IMR-90 (cell line): ENCODE data around the gene LRRTM4. TPM values are rescaled to one million over a fixed set of nuclear protein-coding genes. Genes with fewer than 3 reads are reported as not detected.

Source experiments
- ATAC-seq: fragments of 200-7000 bp; cut with Tn5 transposase; 2 replicates; pipeline ENCODE4 v1.9.1; 2020; ENCODE audit warnings: low read depth, mild to moderate bottlenecking, moderate library complexity
- BruUV-seq: library from RNA; stranded (reverse); fragments of 400-500 nt; replicated peaks from 2 replicates; lab custom pipeline; 2021; lab: Mats Ljungman, UMichigan
- CTCF ChIA-PET: fragments of 300-600 bp; formaldehyde crosslinking; extraction: SDS; loops from one replicate; lab custom pipeline; 2021; ENCODE audit warnings: antibody characterized with exemption; lab: Yijun Ruan, JAX
- POLR2A ChIA-PET: fragments of 300-600 bp; sonication (Branson Sonifier 250); formaldehyde crosslinking; loops from one replicate; lab custom pipeline; 2022; ENCODE audit warnings: antibody characterized with exemption; ENCODE audit not compliant: unreplicated experiment; lab: Charles Lee
- DNase-seq: peaks from one replicate; pipeline ENCODE4 v3.0.0; 2013
- H2AFZ ChIP-seq: replicated peaks from 2 replicates; pipeline ENCODE3; 2013; ENCODE audit warnings: low read length, mild to moderate bottlenecking; ENCODE audit not compliant: poor library complexity
- H2AK5ac ChIP-seq: 2 replicates; pipeline ENCODE4 v1.6.1; 2013; ENCODE audit warnings: low read depth, low read length, inconsistent platforms
- H2AK9ac ChIP-seq: replicated peaks from 2 replicates; pipeline ENCODE3; 2013; ENCODE audit warnings: mild to moderate bottlenecking, low read depth, low read length, moderate library complexity; ENCODE audit not compliant: poor library complexity
- H2BK120ac ChIP-seq: 2 replicates; pipeline ENCODE4 v1.6.1; 2013; ENCODE audit warnings: low read depth, low read length, inconsistent platforms
- H2BK15ac ChIP-seq: 3 replicates; pipeline ENCODE4 v1.6.1; 2013; ENCODE audit warnings: low read depth, low read length, inconsistent platforms
- H2BK20ac ChIP-seq: 2 replicates; pipeline ENCODE4 v1.6.1; 2013; ENCODE audit warnings: low read depth, mild to moderate bottlenecking, inconsistent platforms, low read length, moderate library complexity
- H2BK5ac ChIP-seq: 2 replicates; pipeline ENCODE4 v1.6.1; 2013; ENCODE audit warnings: mild to moderate bottlenecking, low read depth, low read length, inconsistent platforms; ENCODE audit not compliant: poor library complexity, severe bottlenecking
- H3K14ac ChIP-seq: replicated peaks from 2 replicates; pipeline ENCODE4 v1.6.1; 2013; ENCODE audit warnings: low read depth, low read length, inconsistent platforms
- H3K18ac ChIP-seq: 2 replicates; pipeline ENCODE4 v1.6.1; 2013; ENCODE audit warnings: low read depth, low read length, control low read depth
- H3K23ac ChIP-seq: 2 replicates; pipeline ENCODE4 v1.6.1; 2013; ENCODE audit warnings: low read depth, low read length, inconsistent platforms
- H3K27ac ChIP-seq: 2 replicates; pipeline ENCODE4 v1.5.1; 2013; ENCODE audit warnings: mild to moderate bottlenecking, control low read depth, low read length; ENCODE audit not compliant: insufficient read depth
- H3K27me3 ChIP-seq: 2 replicates; pipeline ENCODE4 v1.6.1; 2013; ENCODE audit warnings: low read length; ENCODE audit not compliant: control insufficient read depth, insufficient read depth
- H3K36me3 ChIP-seq: 2 replicates; pipeline ENCODE4 v1.6.1; 2013; ENCODE audit warnings: low read length, mixed read lengths; ENCODE audit not compliant: control insufficient read depth, insufficient read depth
- H3K4ac ChIP-seq: 2 replicates; pipeline ENCODE4 v1.6.1; 2013; ENCODE audit warnings: low read depth, low read length, inconsistent platforms
- H3K4me1 ChIP-seq: 2 replicates; pipeline ENCODE4 v1.6.1; 2013; ENCODE audit warnings: low read length, mixed read lengths; ENCODE audit not compliant: control insufficient read depth, insufficient read depth
- H3K4me2 ChIP-seq: 2 replicates; pipeline ENCODE4 v1.6.1; 2013; ENCODE audit warnings: low read depth, mild to moderate bottlenecking, control low read depth, low read length, moderate library complexity
- H3K4me3 ChIP-seq: 2 replicates; pipeline ENCODE4 v1.5.1; 2013; ENCODE audit warnings: low read depth, mild to moderate bottlenecking, control low read depth, low read length, moderate library complexity; ENCODE audit not compliant: insufficient read depth
- H3K56ac ChIP-seq: 2 replicates; pipeline ENCODE4 v1.6.1; 2013; ENCODE audit warnings: low read length, inconsistent platforms; ENCODE audit not compliant: insufficient read depth; ENCODE audit errors: extremely low read depth
- H3K79me1 ChIP-seq, 2 experiments: 2 replicates each; pipeline ENCODE4 v1.6.1; 2013; ENCODE audit warnings: low read length in 2 of 2, inconsistent platforms in 1 of 2, low read depth in 1 of 2
- H3K9ac ChIP-seq: 2 replicates; pipeline ENCODE4 v1.6.1; 2013; ENCODE audit warnings: low read depth, low read length, control low read depth
- H3K9me1 ChIP-seq: 2 replicates; pipeline ENCODE4 v1.6.1; 2013; ENCODE audit warnings: low read length, inconsistent platforms; ENCODE audit not compliant: insufficient read depth
- H3K9me3 ChIP-seq: 2 replicates; pipeline ENCODE4 v1.6.1; 2013; ENCODE audit warnings: low read length; ENCODE audit not compliant: control insufficient read depth, insufficient read depth
- H4K20me1 ChIP-seq: 2 replicates; pipeline ENCODE4 v1.6.1; 2013; ENCODE audit warnings: low read length, inconsistent platforms; ENCODE audit not compliant: insufficient read depth
- H4K5ac ChIP-seq: 2 replicates; pipeline ENCODE4 v1.6.1; 2013; ENCODE audit warnings: mild to moderate bottlenecking, low read depth, low read length, control low read depth
- H4K8ac ChIP-seq, 2 experiments: 2 replicates each; pipeline ENCODE4 v1.6.1; 2013; ENCODE audit warnings: low read depth in 2 of 2, low read length in 2 of 2, control low read depth in 1 of 2, inconsistent platforms in 1 of 2
- H4K91ac ChIP-seq: 2 replicates; pipeline ENCODE4 v1.6.1; 2013; ENCODE audit warnings: low read depth, low read length, inconsistent platforms; ENCODE audit not compliant: insufficient read depth
- CEBPB ChIP-seq: IDR thresholded peaks from 2 replicates; pipeline ENCODE4 v1.6.1; 2012; ENCODE audit warnings: low read depth, low read length, improper control_type of control experiment
- ELK1 ChIP-seq: fragments of 150-350 bp; IDR thresholded peaks from 2 replicates; pipeline ENCODE4 v1.6.1; 2016; ENCODE audit warnings: low read depth, mild to moderate bottlenecking, low read length, moderate library complexity, borderline replicate concordance
- RFX5 ChIP-seq: IDR thresholded peaks from 2 replicates; pipeline ENCODE4 v1.8.0; 2012; ENCODE audit warnings: low read depth, mild to moderate bottlenecking, low read length, moderate library complexity
- WGBS, 2 experiments: methylation state at CpG; one replicate each; pipeline versions ENCODE4 v1.1.5 to v1.1.7; 2013; ENCODE audit warnings: missing lambda C conversion rate in 2 of 2; ENCODE audit not compliant: insufficient read length in 1 of 2; ENCODE audit errors: extremely low coverage in 2 of 2; 5-methylcytosine and 5-hydroxymethylcytosine counted together
- dilution Hi-C: fragments of 300-500 bp; cut with HindIII; formaldehyde crosslinking; loops from one replicate; pipeline ENCODE4 v1.14.3; 2018; ENCODE audit warnings: low sequenced_read_pairs; ENCODE audit not compliant: unreplicated experiment
- in situ Hi-C: fragments of 300-500 bp; cut with MboI; formaldehyde crosslinking; loops from 3 replicates; pipeline ENCODE4 v1.14.3; 2019; ENCODE audit warnings: low sequenced_read_pairs, inconsistent platforms, mixed read lengths
- intact Hi-C: fragments of 100-400 bp; cut with micrococcal nuclease; formaldehyde crosslinking; loops from 2 replicates; pipeline ENCODE4 v1.10.0; 2022
- polyA plus RNA-seq, 3 experiments: library from polyadenylated mRNA; depleted of rRNA; stranded (reverse); fragments of >200 nt; gene quantifications; 2 replicates each; pipeline ENCODE4 v1.2.3, GENCODE V29; 2012; ENCODE audit warnings: low replicate concordance in 1 of 3
- total RNA-seq: library from RNA; depleted of rRNA; stranded (reverse); fragments of >200 nt; gene quantifications from 2 replicates; pipeline ENCODE4 v1.2.3, GENCODE V29; 2012

LRRTM4 gene
- total and polyA plus RNA-seq, 2 of the 4 experiments (the other 2 are of a cell fraction), result not detected

GRCh38 chr2:76867854-76868253 is 654.3 kb downstream of the LRRTM4 start:
- ChIA-PET POLR2A (no interaction called here), CTCF (interaction anchor here (0.5 kb wide), 1 partner anchor 15 kb away, joined by 4 read pairs; no protein-coding TSS in a partner anchor)
- dilution Hi-C loops (no loop called here), in situ Hi-C loops (no loop called here), intact Hi-C loops (no loop called here)
- Histone ChIP-seq H3K14ac (no peak overlapping the region), H3K9me3 (no peaks in the 10 kb centered on the region), H2BK15ac (no peak overlapping the region), H2AK5ac (no peak overlapping the region), H3K23ac (no peak overlapping the region), H3K27me3 (no peaks in the 10 kb centered on the region), H2AFZ (no peak overlapping the region), H4K5ac (no peak overlapping the region), H2BK120ac (no peak overlapping the region), H2BK20ac (no peak overlapping the region), H3K4me2 (no peak overlapping the region), H3K4ac (no peak overlapping the region), H4K20me1 (no peaks in the 10 kb centered on the region), H3K4me1 (no peaks in the 10 kb centered on the region), H4K91ac (no peak overlapping the region), H3K9me1 (no peaks in the 10 kb centered on the region), H3K4me3 (no peak overlapping the region), H3K36me3 (no peaks in the 10 kb centered on the region), H4K8ac (no peak overlapping the region), H3K27ac (no peak overlapping the region), H3K18ac (no peak overlapping the region), H2AK9ac (no peak overlapping the region), H2BK5ac (no peak overlapping the region), H3K56ac (no peak overlapping the region), H3K79me1 (no peaks in the 10 kb centered on the region), H3K9ac (no peak overlapping the region)
- no TSS peak for BruUV-seq
- ATAC-seq, result no peak
- TF ChIP-seq CEBPB (peak; percentile 7; the same call in 1 of the 2 replicates), RFX5 (no peak), ELK1 (no peak)
- WGBS, 2 experiments, result no CpG with 5 or more reads among the region's 2 CpGs
- DNase-seq, result peak; percentile 76
